Activated effector memory CD4-positive, alpha-beta T cell treated with Interleukin-2 at 50 U/mL for 16 hours (primary cell): ENCODE measurements around the gene NBPF14.
"Not testable (repeated sequence)": the region's sequence is repeated elsewhere in the genome, so short reads cannot be mapped to it uniquely, and the experiment has no call there.

Source experiments
- DNase-seq: peaks from one replicate; pipeline ENCODE4 v3.0.0-alpha.2; 2020

Gene NBPF14, protein sequence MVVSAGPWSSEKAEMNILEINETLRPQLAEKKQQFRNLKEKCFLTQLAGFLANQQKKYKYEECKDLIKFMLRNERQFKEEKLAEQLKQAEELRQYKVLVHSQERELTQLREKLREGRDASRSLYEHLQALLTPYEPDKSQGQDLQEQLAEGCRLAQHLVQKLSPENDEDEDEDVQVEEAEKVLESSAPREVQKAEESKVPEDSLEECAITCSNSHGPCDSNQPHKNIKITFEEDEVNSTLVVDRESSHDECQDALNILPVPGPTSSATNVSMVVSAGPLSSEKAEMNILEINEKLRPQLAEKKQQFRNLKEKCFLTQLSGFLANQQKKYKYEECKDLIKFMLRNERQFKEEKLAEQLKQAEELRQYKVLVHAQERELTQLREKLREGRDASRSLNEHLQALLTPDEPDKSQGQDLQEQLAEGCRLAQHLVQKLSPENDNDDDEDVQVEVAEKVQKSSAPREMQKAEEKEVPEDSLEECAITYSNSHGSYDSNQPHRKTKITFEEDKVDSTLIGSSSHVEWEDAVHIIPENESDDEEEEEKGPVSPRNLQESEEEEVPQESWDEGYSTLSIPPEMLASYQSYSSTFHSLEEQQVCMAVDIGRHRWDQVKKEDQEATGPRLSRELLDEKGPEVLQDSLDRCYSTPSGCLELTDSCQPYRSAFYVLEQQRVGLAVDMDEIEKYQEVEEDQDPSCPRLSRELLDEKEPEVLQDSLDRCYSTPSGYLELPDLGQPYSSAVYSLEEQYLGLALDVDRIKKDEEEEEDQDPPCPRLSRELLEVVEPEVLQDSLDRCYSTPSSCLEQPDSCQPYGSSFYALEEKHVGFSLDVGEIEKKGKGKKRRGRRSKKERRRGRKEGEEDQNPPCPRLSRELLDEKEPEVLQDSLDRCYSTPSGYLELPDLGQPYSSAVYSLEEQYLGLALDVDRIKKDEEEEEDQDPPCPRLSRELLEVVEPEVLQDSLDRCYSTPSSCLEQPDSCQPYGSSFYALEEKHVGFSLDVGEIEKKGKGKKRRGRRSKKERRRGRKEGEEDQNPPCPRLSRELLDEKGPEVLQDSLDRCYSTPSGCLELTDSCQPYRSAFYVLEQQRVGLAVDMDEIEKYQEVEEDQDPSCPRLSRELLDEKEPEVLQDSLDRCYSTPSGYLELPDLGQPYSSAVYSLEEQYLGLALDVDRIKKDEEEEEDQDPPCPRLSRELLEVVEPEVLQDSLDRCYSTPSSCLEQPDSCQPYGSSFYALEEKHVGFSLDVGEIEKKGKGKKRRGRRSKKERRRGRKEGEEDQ (N-terminal part only)

DNA sequence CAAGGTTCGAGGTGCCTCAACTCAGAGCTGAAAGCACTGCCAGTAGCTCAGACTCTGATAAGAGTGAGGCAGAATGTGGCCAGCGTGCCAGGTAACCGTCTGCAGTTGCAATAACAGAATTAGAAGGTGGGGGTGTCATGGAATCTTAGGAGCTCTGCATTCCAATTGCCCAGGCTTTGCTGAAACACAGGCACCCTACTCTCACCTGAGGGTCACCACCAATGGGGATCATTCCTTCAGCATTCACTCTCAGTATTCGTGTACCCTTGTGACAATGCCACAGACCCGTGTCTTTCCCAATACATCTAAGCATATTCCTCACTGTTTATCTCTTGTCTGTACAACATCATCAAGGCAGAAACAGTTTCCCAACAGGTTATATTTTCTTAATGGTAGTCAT is at the start of gene NBPF14:
Gene NBPF14, minus strand, starts transcription at position 101 of the 400 bp plus-strand sequence. CDS start 294 bp downstream, outside the sequence.
- DNase-seq: not testable (repeated sequence)

DNA sequence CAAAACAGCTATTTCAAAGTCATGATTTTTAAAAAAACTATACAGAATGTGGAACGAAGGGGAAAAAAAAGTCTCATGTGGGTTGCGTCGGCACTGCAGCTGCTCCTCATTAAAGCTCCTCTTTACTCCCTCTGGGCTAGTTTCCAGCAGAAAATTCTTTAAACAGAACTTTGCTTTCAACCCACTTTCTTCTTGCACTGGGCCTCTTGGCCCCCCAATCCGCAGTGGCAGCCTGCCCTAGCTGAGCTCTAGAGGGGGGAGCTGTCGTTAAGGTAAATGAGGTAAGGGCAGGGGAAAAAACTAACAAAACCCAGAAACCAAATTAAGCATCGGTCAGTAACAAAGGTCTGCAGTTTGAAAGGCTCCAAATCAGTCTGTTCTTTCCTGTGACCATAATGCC is 29.6 kb upstream of the NBPF14 start:
- not testable (repeated sequence) for DNase-seq

DNA sequence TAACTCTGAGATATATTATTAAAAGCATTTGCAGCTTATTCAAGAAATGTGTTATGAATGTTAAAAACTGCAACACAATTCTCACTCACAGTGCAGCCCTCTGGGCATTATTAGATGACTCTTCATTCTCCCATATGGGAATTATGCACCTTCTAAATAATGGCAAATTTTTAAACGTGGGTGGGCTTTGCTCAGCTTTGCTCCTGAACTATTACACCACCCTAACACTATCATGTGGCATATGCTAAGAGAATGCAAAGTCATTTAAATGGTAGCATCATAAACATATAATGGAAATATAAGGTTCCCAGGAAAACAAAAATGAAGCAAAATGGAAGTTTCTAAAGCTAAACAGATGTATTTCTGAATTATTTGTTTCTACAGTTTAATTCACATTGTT is 22.4 kb upstream of the NBPF14 start:
- not testable (repeated sequence) for DNase-seq

DNA sequence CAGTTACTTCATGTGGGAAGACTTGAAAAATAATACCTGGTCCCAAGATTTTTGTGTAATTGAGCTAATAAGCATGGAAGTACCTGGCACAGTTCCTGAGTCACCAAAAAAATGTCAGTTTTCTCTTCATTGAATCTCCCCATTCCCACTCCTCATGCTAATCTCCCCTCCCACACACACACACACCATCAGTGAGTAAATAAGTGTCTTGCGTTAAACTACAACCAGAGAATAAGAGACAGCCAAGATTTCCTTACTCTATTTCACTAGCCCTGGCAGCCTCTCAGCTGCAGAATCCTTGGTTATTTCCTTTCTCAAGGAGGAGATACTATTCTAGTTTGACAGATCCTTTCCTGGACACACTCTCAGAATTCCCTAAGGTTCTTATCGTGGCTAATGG is 9.5 kb upstream of the NBPF14 start:
- DNase-seq: not testable (repeated sequence)

DNA sequence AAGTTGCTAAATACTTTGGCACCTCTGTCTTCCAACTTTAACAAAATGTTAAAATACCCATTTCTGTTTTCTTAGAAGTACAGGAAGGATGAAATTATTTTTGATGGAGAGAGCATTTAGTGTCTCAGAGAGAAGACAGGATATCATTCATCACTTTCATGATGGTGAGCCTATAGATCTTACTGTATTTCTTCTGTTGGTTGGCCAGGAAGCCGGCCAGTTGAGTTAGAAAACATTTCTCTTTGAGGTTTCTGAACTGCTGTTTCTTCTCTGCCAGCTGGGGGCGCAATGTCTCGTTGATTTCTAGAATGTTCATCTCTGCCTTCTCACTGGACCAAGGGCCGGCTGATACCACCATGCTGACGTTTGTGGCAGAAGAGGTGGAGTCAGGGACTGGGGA is 451 bp downstream of the NBPF14 start:
- not testable (repeated sequence) for DNase-seq

DNA sequence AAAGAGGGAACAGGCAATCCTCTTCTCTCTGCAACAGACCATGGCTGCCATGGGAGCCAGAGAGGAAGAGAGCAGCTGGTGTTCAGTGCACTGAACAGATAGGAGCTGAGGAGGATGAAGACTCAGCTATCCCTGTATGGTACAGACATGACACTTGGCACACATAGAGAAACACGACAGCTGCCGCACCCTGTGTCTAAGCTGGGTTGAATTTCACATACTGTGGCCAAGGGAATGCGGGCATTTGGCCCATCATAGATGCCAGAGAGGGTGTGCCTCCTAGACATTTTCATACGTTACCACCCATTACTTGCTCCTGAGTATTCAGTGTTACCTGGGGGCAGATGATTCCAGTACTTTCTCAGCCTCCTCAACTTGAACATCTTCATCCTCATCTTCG is 4.7 kb downstream of the NBPF14 start:
- not testable (repeated sequence) for DNase-seq

DNA sequence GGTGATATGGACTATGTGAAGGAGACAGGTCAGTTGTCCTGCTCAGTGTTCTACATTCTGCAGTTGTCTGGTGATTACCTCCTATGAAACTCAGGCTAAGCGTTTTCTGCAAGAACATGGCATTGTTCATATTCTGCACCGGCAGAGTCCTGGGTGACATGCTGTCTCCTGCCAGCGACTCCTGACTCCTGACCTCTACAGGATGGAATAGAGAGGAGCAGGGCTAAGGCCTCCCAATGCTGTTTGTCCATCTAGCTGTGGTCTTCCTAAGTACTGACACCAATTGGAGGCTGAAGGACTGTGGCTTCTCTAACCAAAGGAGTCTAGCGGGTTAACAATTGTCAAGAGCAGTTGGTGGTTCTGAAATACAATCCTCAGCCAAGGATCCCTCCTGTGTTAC is 63.7 kb downstream of the NBPF14 start:
- DNase-seq: not testable (repeated sequence)

DNA sequence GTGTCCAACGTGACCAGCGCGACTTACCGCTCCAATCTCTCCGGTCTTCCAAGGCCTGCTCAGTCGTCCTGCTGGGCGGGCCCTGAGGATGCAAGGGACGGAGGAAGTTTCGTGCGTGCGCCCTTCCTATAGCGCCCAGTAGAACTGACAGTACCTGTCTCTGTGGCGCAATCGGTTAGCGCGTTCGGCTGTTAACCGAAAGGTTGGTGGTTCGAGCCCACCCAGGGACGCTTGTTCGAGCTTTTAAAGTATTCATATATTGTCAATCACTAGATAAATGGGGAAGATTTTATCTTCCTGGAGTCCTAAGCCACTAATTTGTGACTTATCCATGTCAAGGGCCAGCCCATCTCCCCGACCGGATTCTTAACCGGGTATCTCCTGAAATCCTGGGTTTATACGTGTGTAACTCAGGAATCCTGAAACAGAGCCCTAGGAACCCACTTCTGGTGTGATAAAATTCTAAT is 66.7 kb downstream of the NBPF14 start:
- DNase-seq: peak; percentile 35

DNA sequence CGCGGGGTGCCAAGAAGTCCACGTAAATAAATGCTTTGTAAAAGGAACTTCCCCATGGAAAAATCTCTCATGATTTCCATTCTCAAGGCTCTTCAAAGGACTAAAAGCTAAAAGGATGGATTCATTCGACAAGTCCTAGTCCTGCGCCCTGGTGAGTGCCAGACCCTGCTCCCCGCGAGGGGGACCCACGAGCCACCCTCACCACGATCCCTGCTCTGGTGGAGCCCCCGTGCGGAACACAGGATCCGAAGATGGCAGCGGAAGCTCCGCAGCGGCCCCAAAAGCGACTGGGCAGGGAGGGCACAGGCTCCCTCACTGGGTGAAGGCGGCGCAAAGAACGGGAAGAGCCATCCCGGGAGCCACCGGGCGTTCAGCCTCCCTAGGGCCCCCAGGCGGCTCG is 67.2 kb downstream of the NBPF14 start:
- not testable (repeated sequence) for DNase-seq

DNA sequence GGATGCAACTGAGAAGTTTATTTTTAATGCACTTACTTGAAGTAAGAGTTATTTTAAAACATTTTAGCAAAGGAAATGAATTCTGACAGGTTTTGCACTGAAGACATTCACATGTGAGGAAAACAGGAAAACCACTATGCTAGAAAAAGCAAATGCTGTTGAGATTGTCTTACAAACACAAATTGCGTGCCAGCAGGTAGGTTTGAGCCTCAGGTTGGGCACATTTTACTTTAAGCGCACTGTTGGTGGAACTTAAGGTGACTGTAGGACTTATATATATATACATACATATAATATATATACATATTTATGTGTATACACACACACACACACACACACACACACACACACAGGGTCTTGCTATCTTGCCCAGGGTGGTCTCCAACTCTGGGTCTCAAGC is 69.2 kb downstream of the NBPF14 start:
- DNase-seq: not testable (repeated sequence)

DNA sequence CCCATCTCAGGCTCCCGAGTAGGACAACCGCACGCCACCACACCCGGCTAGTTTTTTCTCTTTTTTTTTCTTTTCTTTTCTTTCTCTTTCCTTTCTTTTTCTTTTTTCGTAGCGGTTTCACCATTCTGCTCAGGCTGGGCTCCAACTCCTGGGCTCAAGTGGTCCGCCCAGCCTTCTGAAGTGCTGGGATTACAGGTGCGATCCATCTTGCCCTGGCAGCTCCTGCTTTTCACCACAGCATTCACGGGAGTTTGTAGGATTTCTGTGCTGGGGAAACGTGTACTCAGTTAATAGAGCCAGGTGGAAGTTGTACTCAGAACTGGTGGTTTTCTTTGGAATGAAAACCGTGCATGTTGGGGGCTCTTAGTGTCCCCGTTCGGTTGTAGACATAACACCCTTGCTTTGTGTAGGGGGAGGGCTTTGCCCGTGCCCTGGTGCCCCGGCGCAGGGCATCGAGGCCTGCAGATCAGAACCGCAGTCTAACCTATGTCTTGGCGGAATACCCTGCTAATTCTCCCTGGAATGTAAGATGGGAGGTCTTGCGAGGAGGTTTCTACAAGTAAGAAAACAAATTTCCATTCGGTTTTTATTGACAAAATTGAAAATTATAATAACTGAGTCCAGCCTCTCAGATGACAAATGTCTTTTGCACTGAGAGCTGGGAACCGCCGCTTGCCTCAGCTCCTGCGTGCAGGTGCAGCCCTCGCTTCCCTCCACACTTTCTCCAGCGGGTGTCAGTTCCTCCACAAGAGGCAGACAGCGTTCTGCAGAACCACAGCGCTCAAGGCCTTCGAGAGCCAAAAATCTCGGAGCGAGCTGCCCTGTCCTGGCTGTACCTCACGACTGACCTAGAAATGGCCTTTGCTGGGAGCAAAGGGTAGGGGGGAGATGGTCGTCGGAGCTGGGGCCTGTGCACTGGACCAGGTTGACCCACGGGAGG is 72.3 kb downstream of the NBPF14 start:
- not testable (repeated sequence) for DNase-seq

DNA sequence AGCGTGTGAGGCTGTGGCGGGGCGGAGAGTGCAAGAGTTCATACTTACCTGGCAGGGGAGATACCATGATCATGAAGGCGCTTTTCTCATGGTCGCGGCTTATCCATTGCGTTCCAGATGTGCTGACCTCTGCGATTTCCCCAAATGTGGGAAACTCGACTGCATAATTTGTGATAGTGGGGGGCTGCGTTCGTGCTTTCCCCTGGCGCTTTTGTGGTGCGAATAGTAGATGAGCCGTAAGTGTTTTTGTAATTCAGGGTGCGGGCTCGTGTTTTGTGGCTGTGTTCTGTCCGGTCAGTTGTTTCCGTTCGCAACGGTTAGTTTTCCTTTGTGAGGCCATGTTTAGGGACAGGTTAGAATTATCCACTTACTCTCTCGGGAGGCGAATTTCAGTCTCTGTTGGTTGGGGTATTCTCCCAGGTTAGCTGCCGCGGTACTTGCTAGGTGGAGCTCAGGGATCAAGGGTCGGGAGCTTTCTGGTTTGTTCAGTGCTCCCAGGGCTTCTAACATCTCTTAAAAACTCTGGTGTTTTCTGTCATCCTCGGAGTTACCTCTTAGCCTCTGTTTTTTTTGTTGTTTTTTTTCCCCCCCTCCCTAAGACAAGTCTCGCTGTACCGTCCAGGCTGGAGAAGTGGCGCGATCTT is 73.1 kb downstream of the NBPF14 start:
- peak; percentile 74 for DNase-seq

DNA sequence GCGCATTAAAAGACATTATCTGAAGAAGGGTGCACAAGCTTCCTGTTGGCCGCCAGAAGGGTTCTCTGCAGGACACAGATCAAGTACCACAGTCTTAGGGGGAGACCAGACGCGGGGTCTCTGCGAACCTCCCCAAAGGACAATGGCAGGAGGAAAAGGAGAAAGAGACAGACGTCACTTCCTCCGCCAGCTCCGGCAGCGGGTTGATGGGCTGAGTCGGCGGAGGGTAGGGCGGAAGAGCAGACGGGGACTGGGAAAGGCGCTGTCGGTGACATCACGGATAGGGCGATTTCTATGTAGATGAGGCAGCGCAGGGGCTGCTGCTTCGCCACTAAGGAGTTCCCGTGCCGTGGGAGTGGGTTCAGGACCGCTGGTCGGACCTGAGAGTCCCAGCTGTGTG is 73.7 kb downstream of the NBPF14 start:
- peak; percentile 75 for DNase-seq

DNA sequence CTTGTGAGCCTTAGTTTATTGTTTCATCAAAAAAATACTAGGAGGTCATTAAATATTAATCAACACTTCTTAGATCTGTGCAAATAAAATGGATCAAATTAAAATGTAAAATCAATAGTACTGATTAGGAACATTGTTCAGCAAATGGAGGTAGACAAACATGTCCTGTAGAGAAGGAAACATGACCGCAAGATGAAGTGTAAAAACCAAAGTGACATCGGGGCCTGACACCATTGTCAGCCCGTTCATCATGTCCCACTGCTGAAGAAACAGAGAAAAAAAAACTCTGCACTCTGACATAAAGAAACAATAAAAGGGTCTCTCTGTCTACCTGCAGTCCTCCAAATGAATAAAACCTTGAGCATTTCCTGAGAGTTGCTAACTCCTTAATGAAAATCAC is 81.5 kb downstream of the NBPF14 start:
- not testable (repeated sequence) for DNase-seq

DNA sequence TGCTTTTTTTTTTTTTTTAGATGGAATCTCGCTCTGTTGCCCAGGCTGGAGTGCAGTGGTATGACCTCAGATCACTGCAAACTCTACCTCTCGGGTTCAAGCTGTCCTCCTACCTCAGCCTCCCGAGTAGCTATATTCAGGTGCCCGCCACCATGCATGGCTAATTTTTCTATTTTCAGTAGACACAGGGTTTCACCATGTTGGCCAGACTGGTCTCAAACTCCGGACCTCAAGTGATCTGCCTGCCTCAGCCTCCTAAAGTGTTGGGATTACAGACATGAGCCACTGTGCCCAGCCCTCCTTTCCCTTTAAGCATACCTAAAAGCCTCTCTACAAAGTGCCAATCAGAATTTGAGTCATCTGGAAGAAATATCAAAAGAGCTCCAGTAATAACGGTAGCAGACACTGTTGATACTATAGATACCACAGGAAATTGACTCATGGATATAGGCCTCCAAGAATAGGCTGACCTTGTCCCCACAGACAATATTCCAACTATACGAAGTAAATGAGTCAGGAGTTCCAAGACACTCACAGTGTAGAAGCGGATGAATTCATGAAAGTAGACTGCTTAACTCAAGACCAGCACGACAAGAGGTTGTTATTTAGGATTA is 83.1 kb downstream of the NBPF14 start:
- not testable (repeated sequence) for DNase-seq

DNA sequence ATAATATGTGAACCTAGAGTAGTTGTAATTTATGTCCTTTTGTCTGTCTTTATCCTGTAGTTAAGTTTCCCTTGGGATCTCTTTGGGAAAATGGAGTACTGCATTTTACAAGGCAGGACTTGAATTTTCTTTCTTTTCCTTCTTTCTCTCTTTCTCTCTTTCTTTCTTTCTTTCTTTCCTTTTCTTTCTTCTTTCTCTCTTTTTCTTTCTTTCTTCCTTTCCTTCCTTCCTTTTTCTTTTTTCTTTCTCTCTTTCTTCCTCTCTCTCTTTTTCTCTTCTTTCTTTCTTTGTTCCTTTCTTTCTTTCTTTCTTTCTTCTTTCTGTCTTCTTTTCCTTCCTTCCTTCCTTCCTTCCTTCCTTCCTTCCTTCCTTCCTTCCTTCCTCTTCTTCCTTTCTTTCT is 101.9 kb downstream of the NBPF14 start:
- not testable (repeated sequence) for DNase-seq

DNA sequence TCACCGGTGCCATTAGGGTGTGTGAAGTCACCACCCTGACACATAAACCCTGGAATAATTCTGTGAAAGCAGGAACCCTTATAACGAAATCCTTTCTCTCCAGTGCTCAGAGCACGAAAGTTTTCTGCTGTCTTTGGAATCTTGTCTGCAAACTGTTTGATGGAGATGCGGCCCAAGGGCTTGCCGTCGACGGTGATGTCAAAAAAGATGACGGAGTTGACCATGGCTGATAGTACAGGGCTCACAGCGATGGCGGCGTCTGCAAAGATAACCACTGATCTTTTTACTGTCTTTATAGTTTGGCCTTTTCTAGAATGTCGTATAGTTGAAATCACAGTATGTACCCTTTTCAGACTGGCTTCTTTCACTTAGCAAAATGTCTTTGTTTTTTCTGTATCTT is 112.8 kb downstream of the NBPF14 start, which contains the start of gene PPIAL4G:
Gene PPIAL4G, minus strand, starts transcription at position 274 of the 400 bp plus-strand sequence. Its CDS starts 50 bp downstream, at position 224.
- DNase-seq: not testable (repeated sequence)
